Smooth muscle cell (in vitro differentiated cells): ENCODE results near the gene C1orf116. TPM values are rescaled to one million over a fixed set of nuclear protein-coding genes. Genes with fewer than 3 reads are reported as not detected.

Experiments
- DNase-seq: peaks from one replicate; lab custom pipeline; 2025; ENCODE audit not compliant: unreplicated experiment; lab: John Stamatoyannopoulos, UW
- H2AFZ ChIP-seq: fragments of 200-600 bp; sonication (generic); 2 replicates; pipeline ENCODE4 v1.6.0; 2016; ENCODE audit warnings: antibody characterized with exemption, low read depth, mild to moderate bottlenecking
- H3F3A ChIP-seq: fragments of 200-600 bp; sonication (generic); 2 replicates; pipeline ENCODE4 v1.6.0; 2017; ENCODE audit warnings: antibody characterized with exemption, low read depth
- H3K27ac ChIP-seq: fragments of 200-600 bp; sonication (generic); 2 replicates; pipeline ENCODE4 v1.5.1; 2016; ENCODE audit warnings: low read depth, mild to moderate bottlenecking
- H3K27me3 ChIP-seq: fragments of 200-600 bp; sonication (generic); 2 replicates; pipeline ENCODE4 v1.6.1; 2016; ENCODE audit warnings: low read depth, mild to moderate bottlenecking
- H3K36me3 ChIP-seq: fragments of 200-600 bp; sonication (generic); 2 replicates; pipeline ENCODE4 v1.5.1; 2016; ENCODE audit warnings: low read depth
- H3K4me1 ChIP-seq: fragments of 200-600 bp; sonication (generic); 2 replicates; pipeline ENCODE4 v1.5.1; 2016; ENCODE audit warnings: low read depth
- H3K4me2 ChIP-seq: fragments of 200-600 bp; sonication (generic); 2 replicates; pipeline ENCODE4 v1.6.0; 2016; ENCODE audit warnings: mild to moderate bottlenecking
- H3K4me3 ChIP-seq: fragments of 200-600 bp; sonication (generic); 2 replicates; pipeline ENCODE4 v1.5.1; 2016; ENCODE audit warnings: mild to moderate bottlenecking
- H3K79me2 ChIP-seq: fragments of 200-600 bp; sonication (generic); 2 replicates; pipeline ENCODE4 v1.6.0; 2016; ENCODE audit warnings: low read depth, mild to moderate bottlenecking
- H3K9ac ChIP-seq: fragments of 200-600 bp; sonication (generic); 2 replicates; pipeline ENCODE4 v1.6.0; 2016; ENCODE audit warnings: low read depth
- H3K9me3 ChIP-seq: fragments of 200-600 bp; sonication (generic); replicated peaks from 2 replicates; pipeline ENCODE4 v1.5.1; 2016; ENCODE audit warnings: low read depth
- H4K20me1 ChIP-seq: fragments of 200-600 bp; sonication (generic); 2 replicates; pipeline ENCODE4 v1.6.0; 2016; ENCODE audit warnings: low read depth
- CTCF ChIP-seq: fragments of 200-600 bp; sonication (generic); IDR thresholded peaks from 2 replicates; pipeline ENCODE4 v1.5.1; 2017; ENCODE audit warnings: borderline replicate concordance, mild to moderate bottlenecking, antibody characterized with exemption; ENCODE audit not compliant: insufficient read depth, poor library complexity, severe bottlenecking
- WGBS: methylation state at CpG from one replicate; pipeline ENCODE4 v1.1.7; 2016; ENCODE audit warnings: low lambda C conversion rate; 5-methylcytosine and 5-hydroxymethylcytosine counted together
- polyA plus RNA-seq: library from polyadenylated mRNA; unstranded; fragments of >200 nt; fragmentation: Nextera tagmentation; extraction: Ambion mirVana; gene quantifications from 2 replicates; pipeline ENCODE4 v1.2.1, GENCODE V29; 2016
- total RNA-seq: library from RNA; depleted of rRNA; stranded (reverse); fragments of >200 nt; gene quantifications from 2 replicates; pipeline ENCODE4 v1.2.3, GENCODE V29; 2014

Gene C1orf116
- total and polyA plus RNA-seq, 2 experiments from 2014 or later, result 0.14 to 6.0 TPM

DNA sequence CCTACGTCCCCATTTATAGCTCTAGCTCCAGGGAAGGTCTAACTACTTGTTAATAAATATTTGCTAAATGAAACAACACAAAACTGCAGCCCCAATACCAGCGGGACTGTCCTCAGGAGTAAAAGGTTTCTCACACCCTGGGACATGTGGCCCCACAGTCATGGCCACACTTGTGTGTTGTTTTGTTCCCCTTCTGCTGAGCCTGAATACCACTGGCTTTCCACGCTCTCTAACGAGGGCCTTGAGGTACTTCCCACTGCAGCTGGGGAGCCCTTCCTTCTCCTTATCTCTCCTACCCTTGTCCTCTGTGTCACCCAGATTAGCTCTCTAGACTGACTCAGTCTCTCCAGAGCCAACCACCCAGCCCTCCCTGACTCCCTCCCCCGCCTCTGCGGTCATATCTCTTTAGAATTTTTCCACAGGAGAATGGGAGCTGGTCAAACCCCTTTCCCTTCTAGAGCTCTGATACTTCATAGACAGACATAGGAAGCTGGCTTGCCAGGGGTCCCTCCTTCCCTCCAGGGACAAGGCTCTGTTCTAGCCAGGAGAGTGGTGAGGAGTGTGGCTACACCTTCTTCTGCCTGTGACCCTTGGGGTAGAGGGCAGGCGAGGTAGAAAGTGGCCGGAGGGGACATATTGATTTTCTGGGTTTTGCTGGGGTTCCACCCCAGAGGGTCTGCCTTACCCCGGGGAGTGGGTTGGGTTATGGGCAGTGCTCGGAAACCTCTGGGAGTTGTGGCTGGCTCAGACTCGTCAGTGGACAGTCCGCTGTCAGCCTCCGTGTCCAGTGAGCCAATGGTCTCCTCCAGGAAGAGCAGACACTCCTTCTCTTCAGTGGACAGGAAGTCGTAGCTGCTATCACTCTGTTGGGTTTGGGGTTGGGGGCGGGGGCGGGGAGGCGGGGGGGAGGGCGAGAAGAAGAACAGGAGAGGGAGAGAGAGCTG, 8.1 kb downstream of the C1orf116 start:
- Histone ChIP-seq H3K27me3 (no peaks in the 10 kb centered on the region), H3K4me1 (peaks cover 32% of the 10 kb centered on the region), H3K9ac (peak overlapping the region; percentile 81), H3K36me3 (no peaks in the 10 kb centered on the region), H3K4me3 (no peak overlapping the region), H3K79me2 (no peaks in the 10 kb centered on the region), H2AFZ (no peak overlapping the region), H3K4me2 (peak overlapping the region; percentile 84), H4K20me1 (no peaks in the 10 kb centered on the region), H3K9me3 (no peaks in the 10 kb centered on the region), H3K27ac (peak overlapping the region; percentile 96), H3F3A (no peaks in the 10 kb centered on the region)
- TF ChIP-seq CTCF, result no peak
- DNase-seq, result no peak
- WGBS, result 24% methylated on average over 18 of the region's 18 CpGs

GRCh38 chr1:207022996-207023679, 9.4 kb downstream of the C1orf116 start:
- peaks cover 32% of the 10 kb centered on the region for H3K4me1 ChIP-seq
- no peak overlapping the region for H3K4me3 ChIP-seq
- no peaks in the 10 kb centered on the region for H4K20me1 ChIP-seq
- H3K27me3 ChIP-seq, result no peaks in the 10 kb centered on the region
- H3K9me3 ChIP-seq, result no peaks in the 10 kb centered on the region
- H3K79me2 ChIP-seq, result no peaks in the 10 kb centered on the region
- no peak overlapping the region for H3K27ac ChIP-seq
- H2AFZ ChIP-seq, result no peak overlapping the region
- DNase-seq, result no peak
- no peaks in the 10 kb centered on the region for H3F3A ChIP-seq
- H3K9ac ChIP-seq, result no peak overlapping the region
- H3K4me2 ChIP-seq, result no peak overlapping the region
- TF ChIP-seq CTCF, result no peak
- H3K36me3 ChIP-seq, result no peaks in the 10 kb centered on the region
- WGBS, result 92% methylated on average over 8 of the region's 8 CpGs

- H3K27me3 ChIP-seq, result no peaks in the 10 kb centered on the region
- no peak for TF ChIP-seq CTCF
- no peak overlapping the region for H3K9ac ChIP-seq
- no peaks in the 10 kb centered on the region for H3K36me3 ChIP-seq
- no peak overlapping the region for H2AFZ ChIP-seq
- no peaks in the 10 kb centered on the region for H3K9me3 ChIP-seq
- no peak for DNase-seq
- no peaks in the 10 kb centered on the region for H3F3A ChIP-seq
- no peak overlapping the region for H3K27ac ChIP-seq
- peaks cover 32% of the 10 kb centered on the region for H3K4me1 ChIP-seq
- no peak overlapping the region for H3K4me2 ChIP-seq
- WGBS, result 95% methylated on average over 15 of the region's 15 CpGs
- no peaks in the 10 kb centered on the region for H3K79me2 ChIP-seq
- H4K20me1 ChIP-seq, result no peaks in the 10 kb centered on the region
- no peak overlapping the region for H3K4me3 ChIP-seq
Measured at GRCh38 chr1:207021876-207022596, 10.5 kb downstream of the C1orf116 start.
